Body of pancreas (tissue), 4 donors: ENCODE measurements around the gene PIMREG. TPM values are rescaled to one million over a fixed set of nuclear protein-coding genes. Genes with fewer than 3 reads are reported as not detected.

Experiments
- ATAC-seq: fragments of 150-250 bp; one replicate; pipeline ENCODE4 v1.9.1; 2016
- DNase-seq, 4 donors: peaks; one replicate each; pipeline ENCODE4 v3.0.0-alpha.2; 2019
- H3K27ac ChIP-seq, 4 donors: fragments of 200-600 bp; sonication (generic); 1 replicate in 3 of 4; 2 replicates in 1 of 4; pipeline versions ENCODE4 v1.5.1 to v1.6.1; 2016 to 2019; ENCODE audit warnings: mild to moderate bottlenecking in 1 of 4, mixed read lengths in 1 of 4, moderate library complexity in 1 of 4
- H3K27me3 ChIP-seq, 2 donors: fragments of 200-600 bp; sonication (generic); one replicate each; pipeline ENCODE4 v1.6.0; 2016; ENCODE audit warnings: mild to moderate bottlenecking in 1 of 2
- H3K36me3 ChIP-seq, 2 donors: fragments of 200-600 bp; sonication (generic); replicated peaks in 1 of 2; 2 replicates each; pipeline ENCODE4 v1.5.1; 2016; ENCODE audit warnings: low read depth in 2 of 2; ENCODE audit not compliant: insufficient read depth in 1 of 2
- H3K4me1 ChIP-seq: fragments of 200-600 bp; sonication (generic); one replicate; pipeline ENCODE4 v1.6.0; 2016
- H3K4me3 ChIP-seq, 2 donors: fragments of 200-600 bp; sonication (generic); 1 replicate in 1 of 2; 2 replicates in 1 of 2; pipeline ENCODE4 v1.5.1; 2016 to 2019
- H3K9me3 ChIP-seq, 3 donors: fragments of 200-600 bp; sonication (generic); 1 replicate in 2 of 3; 2 replicates in 1 of 3; pipeline ENCODE4 v1.5.1; 2016
- CTCF ChIP-seq, 7 experiments: fragments of 450-650 bp in 4 of 7; fragments of 200-600 bp in 3 of 7; sonication (generic) in 3 of 7; IDR thresholded peaks; one replicate each; pipeline ENCODE4 v1.5.1; 2016 to 2019; ENCODE audit warnings: antibody characterized with exemption in 7 of 7
- POLR2A ChIP-seq, 3 donors: fragments of 450-650 bp; IDR thresholded peaks; one replicate each; pipeline ENCODE4 v1.6.1; 2016; ENCODE audit warnings: antibody characterized with exemption in 3 of 3, mild to moderate bottlenecking in 2 of 3
- WGBS, 2 donors: methylation state at CpG; one replicate each; pipeline ENCODE4 v1.1.5; 2017; 5-methylcytosine and 5-hydroxymethylcytosine counted together
- intact Hi-C: fragments of 100-400 bp; cut with DNase I; formaldehyde crosslinking; loops from one replicate; pipeline ENCODE4 v1.15.1; 2023
- total RNA-seq, 2 donors: library from RNA; depleted of rRNA; stranded (reverse); fragments of >200 nt; gene quantifications; one replicate each; pipeline ENCODE4 v1.1.0, GENCODE V29; 2016

The PIMREG gene
- total RNA-seq, 2 donors from 2014 or later, result not detected

GRCh38 chr17:6460531-6461161 lies 16.4 kb downstream of the PIMREG start:
- Histone ChIP-seq H3K4me3 (no peak overlapping the region), H3K36me3 (no peaks in the 10 kb centered on the region), H3K4me1 (no peaks in the 10 kb centered on the region), H3K9me3 (no peaks in the 10 kb centered on the region), H3K27me3 (no peaks in the 10 kb centered on the region), H3K27ac (no peak overlapping the region)
- WGBS, 2 donors, result 82 to 83% methylated on average over 9 of the region's 9 CpGs
- DNase-seq (no peak), ATAC-seq (no peak)
- intact Hi-C loops, result no loop called here
- TF ChIP-seq POLR2A (IDR thresholded peaks at IDR 0.05) (no peak), CTCF (IDR thresholded peaks at IDR 0.05) (no peak)

- ATAC-seq (no peak), DNase-seq (no peak)
- no peak overlapping the region for H3K4me3 ChIP-seq
- no peaks in the 10 kb centered on the region for H3K36me3 ChIP-seq
- no peaks in the 10 kb centered on the region for H3K4me1 ChIP-seq
- intact Hi-C loops, result no loop called here
- TF ChIP-seq POLR2A (IDR thresholded peaks at IDR 0.05), result no peak
- no peaks in the 10 kb centered on the region for H3K27me3 ChIP-seq
- no peaks in the 10 kb centered on the region for H3K9me3 ChIP-seq
- 83 to 93% methylated on average over 6 to 14 of the region's 14 CpGs for WGBS, 2 donors
- H3K27ac ChIP-seq, result no peak overlapping the region
Observed at GRCh38 chr17:6461246-6461645, 17.0 kb downstream of the PIMREG start.

GRCh38 chr17:6461792-6462524 lies 17.7 kb downstream of the PIMREG start:
- H3K4me3 ChIP-seq, result no peak overlapping the region
- WGBS, 2 donors, result 74 to 80% methylated on average over 10 of the region's 10 CpGs
- H3K27ac ChIP-seq, result no peak overlapping the region
- no peaks in the 10 kb centered on the region for H3K27me3 ChIP-seq
- DNase-seq (no peak), ATAC-seq (no peak)
- intact Hi-C loops, result no loop called here
- no peaks in the 10 kb centered on the region for H3K9me3 ChIP-seq
- no peaks in the 10 kb centered on the region for H3K36me3 ChIP-seq
- TF ChIP-seq POLR2A (IDR thresholded peaks at IDR 0.05), result no peak
- no peak for TF ChIP-seq CTCF (IDR thresholded peaks at IDR 0.05)
- no peaks in the 10 kb centered on the region for H3K4me1 ChIP-seq

- H3K4me1 ChIP-seq, result no peaks in the 10 kb centered on the region
Observed at GRCh38 chr17:6462692-6463091, 18.4 kb downstream of the PIMREG start.

More at GRCh38 chr17:6462692-6463091, 18.4 kb downstream of the PIMREG start:
- WGBS, 2 donors, result 80 to 82% methylated on average over 1 to 2 of the region's 2 CpGs
- DNase-seq, result no peak
- Histone ChIP-seq H3K4me3 (no peak overlapping the region), H3K9me3 (no peaks in the 10 kb centered on the region), H3K27ac (no peak overlapping the region), H3K36me3 (no peaks in the 10 kb centered on the region), H3K27me3 (no peaks in the 10 kb centered on the region)
- no peak for ATAC-seq
- intact Hi-C loops, result no loop called here
- TF ChIP-seq POLR2A (IDR thresholded peaks at IDR 0.05) (no peak), CTCF (IDR thresholded peaks at IDR 0.05) (no peak)
